HG02884 (cell line): ENCODE data around the gene STK36.

Experiments
- ATAC-seq: cut with Tn5 transposase; IDR thresholded peaks from one replicate; pipeline ENCODE4 v1.9.1; 2021; ENCODE audit warnings: mild to moderate bottlenecking, moderate library complexity; ENCODE audit not compliant: unreplicated experiment

STK36 gene

DNA sequence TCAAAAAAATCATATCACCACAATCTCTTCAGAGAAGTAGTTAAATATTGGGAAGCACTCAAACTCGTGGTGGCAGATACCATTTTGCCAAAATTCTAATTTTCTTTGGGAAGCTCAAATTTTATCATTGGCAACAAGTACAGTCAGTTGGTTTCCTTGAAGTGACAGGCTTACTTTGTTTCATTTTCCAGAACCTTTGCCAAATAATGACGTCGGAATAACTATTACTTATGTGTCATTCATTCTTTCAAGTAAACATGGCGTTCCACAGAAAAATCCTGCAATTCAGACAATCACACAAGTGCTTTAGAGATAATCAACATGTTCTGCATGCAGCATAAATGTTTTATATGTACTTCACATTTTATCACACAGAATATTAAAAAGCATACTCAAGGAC, 44.2 kb downstream of the STK36 start:
- ATAC-seq: no peak

DNA sequence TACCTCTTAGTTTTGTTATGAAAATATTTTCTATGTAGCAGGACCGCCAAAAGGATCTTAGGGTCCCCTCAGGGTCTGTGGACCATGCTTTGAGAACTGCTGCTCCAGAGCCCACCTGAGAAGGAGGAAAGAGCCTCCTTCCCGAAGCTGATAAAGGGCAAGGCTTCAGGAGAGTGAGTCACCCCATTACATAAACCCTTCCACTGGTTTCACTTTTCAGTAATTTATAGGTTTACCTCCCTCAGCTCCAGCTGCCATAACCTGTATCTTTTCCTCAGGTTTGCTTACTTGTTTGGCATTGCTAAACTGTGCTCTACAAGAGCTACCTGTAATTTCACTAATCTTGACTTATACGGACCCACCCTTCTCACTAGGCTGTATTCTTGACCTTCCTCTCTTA, 45.4 kb downstream of the STK36 start:
- ATAC-seq: no peak

DNA sequence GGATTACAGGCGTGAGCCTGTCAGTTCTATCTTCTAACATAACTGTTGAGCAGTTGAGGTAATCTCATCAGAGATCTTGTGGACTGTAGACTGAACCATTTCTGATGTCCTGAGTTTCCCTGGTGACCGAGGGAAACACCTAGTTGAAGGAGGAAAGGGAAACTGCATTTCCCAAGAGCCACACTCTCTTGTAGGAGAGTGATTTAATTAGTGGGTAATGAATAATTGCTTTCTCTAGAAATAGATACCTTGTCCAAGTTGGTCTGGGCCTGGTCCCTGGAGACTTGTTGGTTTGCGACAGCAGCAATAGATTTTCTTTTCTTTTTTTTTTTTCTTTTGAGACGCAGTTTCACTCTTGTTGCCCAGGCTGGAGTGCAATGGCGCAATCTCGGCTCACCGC, 46.2 kb downstream of the STK36 start:
- ATAC-seq: no peak

DNA sequence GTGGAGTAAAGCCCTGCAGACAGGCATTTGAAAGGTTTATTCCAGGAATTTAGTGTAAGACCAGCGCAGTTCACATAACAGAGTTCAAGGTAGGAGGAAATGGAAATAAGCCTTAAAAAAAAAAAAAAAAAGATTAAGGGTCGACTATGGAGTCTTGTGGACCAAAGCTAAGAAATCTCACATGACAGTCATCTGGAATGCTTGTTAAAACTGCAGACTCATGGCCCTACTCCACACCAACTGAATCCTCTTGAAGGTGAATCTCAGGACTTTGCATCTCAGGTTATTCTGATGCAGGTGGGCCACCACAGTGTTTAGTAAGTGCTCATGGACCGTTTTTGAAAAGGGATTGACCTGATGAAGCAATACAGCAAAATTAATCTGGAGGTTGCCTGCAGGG, 47.6 kb downstream of the STK36 start:
- no peak for ATAC-seq

DNA sequence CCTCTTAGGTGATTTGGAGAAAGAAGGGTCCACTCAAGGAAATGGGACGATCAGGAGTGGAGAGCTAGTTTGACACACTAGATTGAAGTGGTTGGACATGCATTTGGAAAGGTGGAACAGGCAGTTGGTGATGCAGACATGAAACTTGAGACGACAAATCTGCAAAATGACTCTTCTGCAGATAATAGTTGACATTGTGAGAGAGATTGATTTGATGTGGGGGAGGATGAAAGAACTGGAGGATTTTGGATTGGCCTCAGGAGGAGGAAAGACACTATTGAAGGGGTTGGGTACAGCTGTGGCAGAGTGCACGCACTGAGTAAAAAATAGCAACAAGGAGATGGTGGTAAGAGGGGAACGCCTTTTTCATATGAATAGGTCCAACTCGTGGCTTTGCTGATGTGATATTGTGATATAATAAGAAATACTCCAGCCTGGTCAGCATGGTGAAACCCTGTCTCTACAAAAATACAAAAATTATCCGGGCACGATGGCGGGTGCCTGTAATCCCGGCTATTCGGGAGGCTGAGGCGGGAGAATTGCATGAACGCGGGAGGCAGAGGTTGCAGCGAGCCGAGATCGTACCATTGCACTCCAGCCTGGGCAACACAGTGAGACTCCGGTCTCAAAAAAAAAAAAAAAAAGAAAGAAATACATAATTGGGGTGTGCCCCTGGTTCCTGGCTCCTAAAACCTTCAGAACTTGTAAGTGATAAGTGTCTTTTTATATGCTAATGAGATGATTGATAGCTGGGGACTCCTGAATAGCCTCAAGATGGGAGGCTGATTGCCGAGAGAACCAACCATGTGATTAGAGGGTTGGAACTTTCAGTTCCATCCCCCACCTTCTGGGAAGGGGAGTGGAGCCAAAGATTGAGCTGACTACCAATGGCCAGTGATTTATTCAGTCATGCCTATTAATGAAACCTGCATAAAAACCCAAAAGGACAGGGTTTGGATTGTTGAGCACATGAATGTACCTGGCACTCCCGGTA, 48.5 kb downstream of the STK36 start:
- no peak for ATAC-seq

DNA sequence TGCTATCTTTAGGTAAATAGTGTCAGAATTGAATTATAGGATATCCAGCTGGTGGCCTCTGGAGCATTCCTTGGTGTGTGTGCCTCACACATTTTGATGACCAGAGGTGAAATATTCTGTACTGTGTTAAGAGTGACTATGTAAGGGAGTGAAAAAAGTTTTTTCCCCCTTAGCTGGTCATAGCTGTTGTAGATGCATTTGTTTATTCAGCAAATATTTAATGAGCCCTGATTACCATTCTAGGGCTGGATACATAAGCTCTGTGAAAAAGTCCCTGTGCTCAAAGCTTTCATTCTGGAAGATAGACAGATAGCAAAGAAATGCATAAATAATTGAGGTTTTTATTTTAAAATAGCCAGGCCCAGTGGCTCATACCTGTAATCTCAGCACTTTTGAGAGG, 49.6 kb downstream of the STK36 start:
- ATAC-seq: no peak

DNA sequence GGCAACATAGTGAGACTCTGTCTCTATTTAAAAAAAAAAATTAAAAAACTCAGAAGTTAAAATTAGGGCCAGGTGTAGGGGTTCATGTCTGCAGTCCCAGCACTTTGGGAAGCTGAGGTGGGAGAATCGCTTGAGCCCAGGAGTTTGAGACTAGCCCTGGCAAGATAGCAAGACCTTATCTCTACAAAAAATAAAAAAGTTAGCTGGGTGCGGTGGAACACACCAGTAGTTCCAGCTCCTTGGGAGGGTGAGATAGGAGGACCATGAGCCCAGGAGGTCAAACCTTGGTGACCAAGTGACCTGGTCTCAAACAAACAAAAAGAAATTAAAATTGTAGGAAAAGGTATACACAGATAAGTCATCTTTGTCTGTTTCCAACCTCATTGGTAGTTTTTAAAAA, 50.0 kb downstream of the STK36 start:
- no peak for ATAC-seq

DNA sequence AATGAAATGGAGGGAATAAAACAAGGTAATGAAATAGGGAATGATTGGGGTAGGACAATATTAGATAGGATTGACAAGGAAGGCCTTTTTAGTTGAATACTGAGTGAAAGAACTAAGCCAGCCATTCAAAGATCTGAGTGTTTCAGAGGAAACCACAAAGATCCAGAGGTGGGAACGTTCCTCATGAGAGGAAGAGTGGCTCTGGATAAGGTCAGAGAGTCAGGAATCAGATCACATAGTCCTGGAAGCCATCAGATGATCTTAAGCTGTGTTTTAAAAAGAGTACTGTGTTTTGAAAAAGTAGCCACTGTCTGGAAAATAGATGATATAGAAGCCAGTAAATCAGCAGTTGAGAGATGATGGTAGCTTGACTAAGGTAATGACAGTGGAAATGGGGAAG, 50.5 kb downstream of the STK36 start:
- ATAC-seq: no peak

DNA sequence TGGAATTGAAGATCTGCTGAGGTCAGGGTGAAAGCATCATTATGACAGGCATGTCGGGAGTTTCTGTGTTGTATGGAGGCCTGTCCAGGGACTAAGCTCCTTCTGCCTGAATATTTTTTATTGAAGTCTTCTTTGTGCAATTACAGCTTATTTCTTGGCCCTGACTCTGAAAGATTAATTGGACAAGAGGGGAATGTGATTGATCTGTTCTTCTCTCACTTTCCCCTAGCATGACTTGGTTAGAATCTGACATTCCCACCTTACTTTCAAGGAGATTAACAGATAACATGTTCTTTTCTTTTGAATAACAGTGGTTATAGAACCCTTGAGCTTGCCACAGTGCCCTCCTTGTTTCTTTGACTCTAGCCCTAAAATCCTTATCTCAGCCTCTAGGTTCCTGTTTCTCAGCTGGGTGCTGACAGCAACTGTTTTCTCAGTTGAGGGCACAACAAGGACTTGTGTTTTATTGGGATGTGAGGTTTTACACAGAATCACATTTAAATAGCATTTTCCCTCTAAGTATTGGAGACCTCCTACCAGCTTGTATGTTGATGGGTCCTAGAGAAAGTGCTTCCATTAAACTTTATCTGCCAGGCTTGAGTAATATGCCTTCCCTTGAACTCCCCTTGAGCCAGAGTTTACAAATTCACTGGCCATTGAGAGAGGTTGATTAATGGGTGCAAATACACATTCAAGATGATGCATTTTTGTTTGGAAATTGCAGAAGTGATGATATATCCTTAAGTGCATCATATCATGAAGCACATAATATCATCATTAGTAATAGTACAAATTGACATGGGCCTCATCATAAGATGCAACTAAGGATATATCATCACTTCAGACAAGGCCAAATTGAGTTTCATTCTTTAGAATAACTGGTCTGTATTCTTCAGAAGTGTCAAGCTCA, 51.2 kb downstream of the STK36 start:
- no peak for ATAC-seq

DNA sequence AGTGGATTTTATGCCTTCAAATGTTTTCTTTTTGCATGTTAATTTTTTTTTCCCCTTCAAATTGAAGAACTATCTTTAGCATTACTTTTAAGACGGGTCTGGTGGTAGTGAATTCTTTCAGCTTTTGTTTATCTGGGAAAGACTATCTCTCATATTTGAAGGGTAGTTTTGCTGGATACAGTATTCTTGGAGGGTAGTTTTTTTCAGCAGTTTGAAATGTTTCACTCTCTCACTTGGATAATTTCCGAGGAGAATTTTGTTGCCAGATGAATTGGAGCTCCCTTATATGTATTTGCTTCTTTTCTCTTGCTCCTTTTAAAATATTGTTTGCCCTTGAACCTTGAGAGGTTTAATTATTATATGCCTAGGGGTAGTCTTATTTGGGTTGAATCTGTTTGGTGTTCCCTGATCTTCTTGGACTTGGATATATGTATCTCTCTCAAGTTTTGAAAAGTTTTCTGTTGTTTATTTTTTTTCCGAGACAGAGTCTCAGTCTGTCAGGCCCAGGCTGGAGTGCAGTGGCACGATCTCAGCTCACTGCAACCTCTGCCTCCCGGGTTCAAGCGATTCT, 54.2 kb downstream of the STK36 start:
- ATAC-seq: no peak

DNA sequence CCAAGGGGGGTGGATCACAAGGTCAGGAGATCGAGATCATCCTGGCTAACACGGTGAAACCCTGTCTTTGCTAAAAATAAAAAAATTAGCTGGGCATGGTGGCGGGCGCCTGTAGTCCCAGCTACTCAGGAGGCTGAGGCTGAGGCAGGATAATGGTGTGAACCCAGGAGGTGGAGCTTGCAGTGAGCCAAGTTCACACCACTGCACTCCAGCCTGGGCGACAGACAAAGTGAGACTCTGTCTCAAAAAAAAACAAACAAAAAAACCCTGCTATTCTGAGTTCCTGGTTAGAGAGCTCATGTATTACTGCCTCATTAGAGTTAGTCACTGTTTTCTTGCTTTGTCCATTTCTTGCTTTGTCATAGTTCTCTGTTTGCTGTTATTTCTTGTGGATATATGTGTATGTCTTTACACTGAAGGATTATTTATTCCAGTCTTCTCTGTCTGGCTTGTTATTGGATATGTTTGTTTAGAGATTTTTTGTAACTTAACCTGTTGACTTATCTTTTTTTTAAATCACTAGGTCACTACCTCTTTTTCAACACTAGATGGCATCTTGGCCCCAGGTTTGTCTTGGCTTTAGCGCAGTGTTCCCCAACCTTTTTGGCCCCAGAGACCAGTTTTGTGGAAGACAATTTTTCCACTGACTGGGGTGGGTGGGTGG, 55.7 kb downstream of the STK36 start:
- ATAC-seq: no peak

DNA sequence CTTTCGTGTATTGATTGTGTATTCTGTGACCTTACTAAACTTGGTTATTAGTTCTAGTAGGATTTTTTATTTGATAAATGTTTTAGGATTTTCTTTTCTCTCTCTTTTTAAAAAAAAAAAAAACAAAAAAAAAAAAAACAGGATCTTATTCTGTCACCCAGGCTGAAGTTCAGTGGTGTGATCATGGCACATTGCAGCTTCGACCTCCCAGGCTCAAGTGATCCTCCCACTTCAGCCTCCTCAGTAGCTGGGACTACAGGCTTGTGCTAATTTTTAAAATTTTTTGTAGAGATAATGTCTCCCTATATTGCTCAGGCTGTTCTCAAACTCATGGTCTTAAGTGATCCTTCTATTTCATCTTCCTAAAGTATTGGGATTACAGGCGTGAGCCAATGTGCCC, 57.8 kb downstream of the STK36 start:
- ATAC-seq: no peak

DNA sequence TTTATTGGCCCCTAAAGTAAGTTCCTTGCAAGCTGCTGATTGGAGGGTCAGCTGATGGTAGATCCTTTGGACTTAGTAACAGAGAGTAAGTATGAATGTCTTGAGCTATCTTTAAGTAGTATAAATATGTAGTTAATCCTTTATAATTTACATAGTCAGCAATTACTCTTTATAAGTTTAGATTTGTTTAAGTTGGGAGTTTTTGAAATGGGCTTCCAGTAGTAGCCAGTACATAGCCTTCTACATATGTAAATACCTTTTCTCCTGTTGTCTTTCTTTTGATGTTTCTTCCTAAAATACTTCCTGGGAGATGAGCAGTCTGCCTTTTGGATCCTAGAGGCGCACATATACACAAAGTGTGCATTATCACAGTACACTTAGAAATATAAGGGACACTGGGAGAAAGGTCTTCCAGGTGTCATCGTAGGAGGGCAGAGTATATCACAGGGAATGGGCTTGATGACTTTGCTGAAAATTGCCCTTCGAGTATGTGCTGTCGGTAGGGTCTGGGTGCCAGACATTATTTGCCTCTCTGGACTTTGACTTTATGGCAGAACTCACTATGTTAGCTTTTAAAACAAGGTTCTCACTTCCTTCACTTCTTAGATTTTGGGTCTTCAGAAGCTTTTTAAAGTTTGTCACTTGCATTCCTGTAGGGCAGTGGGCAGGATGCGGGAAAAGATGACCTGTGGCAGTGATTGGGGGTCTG, 60.3 kb downstream of the STK36 start:
- no peak for ATAC-seq

DNA sequence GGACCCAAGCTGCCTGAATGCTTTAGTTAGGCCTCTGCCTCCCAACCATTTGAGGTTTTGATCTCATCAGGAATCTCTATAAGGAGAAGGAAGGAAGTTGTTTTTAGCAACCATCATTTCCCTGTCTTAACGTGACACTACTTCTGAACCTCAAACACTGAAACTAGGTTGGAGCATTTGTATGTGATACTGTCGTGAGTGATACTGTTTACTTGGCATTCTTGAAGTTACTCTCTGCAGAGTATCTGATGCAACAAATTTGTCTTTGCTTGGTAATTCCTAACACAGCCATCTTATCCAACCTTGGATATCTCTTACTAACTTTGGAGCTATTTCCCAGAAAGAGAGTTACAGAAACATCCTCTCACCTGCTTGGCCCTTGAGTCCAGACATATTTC, 60.9 kb downstream of the STK36 start:
- ATAC-seq: no peak

DNA sequence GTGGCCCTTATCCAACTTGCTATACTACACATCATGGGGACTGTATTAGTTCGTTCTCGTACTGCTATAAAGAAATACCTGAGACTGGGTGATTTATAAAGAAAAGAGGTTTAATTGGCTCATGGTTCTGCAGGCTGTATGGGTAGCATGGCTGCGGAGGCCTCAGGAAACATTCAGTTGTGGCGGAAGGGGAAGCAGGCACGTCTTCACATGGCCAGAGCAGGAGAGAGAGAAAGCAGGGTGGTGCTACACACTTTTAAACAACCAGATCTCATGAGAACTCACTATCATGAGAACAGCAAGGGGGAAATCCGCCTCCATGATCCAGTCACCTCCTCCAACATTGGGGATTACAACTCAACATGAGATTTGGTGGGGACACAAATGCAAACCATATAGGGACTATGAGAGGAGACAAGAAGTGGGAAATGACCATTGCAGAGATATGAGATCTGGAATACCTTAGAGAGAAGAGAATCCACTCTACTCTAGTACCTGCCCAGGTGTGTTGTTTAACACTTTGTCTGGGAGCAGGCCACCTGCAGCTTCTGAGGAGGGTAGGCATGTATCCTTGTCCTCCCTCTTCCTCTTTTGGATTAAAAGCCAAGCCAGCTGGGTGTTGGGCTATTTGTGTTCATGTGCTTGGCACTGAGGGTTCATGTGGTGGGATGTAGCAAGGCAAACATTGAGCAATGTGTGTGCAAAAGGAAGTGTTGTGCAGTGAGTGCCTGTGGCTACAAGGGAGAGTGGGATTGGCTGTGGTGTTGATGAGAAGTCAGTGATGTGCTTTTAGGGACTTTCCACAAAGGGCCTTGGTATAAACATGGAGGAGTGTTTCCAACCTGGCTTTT, 61.5 kb downstream of the STK36 start:
- ATAC-seq: no peak

DNA sequence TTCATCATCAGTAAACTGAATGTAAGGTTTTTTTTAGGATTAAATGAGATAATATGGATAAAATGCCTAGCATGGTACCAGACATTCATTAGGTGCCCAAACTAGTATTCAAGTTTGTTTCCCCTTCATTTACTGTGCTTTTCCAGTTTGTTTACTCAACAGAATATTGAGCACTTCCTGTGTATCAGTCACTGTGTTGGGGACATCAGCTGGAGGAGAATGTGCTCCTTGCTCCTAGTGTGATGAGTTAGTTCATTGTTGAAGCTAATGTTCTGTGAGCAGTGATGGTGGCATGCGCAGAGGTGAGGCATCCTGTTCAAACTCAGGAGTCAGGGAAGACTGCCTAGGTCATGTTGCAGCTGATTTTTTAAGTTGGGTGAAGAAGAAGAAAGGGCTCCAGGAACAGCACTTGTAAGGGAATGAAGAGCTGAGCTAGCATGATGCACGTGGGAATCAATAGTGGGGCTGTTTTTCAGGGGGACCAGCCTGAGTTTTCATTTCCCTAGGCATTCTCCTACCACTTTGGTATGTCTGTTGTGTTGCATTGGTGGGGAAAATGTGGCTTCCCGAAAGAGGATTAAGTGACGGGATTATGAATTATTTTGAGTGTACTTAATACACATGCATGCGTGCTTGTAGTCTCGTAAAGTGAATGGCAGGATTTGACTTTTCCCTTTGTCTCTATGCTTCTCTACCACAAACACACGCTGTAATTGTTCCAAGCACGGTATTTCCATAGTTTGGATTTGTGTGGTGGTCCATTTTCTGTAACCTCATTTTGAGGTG, 62.5 kb downstream of the STK36 start:
- ATAC-seq: no peak

DNA sequence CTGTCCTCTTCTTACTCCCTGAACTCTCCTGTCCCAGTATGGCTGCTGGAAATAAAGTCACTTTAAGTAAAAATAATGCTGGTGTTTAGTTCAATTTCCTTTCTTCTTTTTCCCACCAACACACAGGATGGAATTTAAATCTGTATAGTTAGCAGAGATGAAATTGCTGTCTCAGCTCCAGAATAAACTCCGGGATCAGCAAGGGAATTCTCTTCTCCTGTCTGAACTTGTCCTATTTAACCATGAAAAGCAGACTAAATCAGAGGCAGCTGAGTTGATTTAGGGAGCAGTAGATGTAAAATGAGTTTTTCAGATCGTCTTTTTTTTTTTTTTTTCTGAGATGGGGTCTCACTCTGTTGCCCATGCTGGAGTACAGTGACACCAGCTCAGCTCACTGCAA, 64.6 kb downstream of the STK36 start:
- ATAC-seq: no peak

DNA sequence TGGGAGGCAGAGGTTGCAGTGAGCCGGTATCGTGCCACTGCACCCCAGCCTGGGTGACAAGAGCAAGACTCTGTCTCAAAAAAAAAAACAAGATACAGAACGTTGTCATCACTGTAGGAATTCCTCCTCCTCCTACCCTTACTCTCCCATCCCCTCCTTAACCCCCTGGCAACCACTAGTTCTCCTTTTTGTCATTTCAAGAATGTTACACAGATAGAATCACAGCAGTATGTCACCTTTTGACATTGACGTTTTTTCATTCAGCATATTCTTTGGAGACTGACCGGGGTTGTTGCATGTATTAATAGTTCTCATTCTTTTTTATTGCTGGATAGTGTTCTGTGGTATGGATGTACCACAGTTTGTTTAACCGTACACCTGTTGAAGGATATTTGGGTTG, 71.2 kb downstream of the STK36 start:
- ATAC-seq: peak; percentile 67

DNA sequence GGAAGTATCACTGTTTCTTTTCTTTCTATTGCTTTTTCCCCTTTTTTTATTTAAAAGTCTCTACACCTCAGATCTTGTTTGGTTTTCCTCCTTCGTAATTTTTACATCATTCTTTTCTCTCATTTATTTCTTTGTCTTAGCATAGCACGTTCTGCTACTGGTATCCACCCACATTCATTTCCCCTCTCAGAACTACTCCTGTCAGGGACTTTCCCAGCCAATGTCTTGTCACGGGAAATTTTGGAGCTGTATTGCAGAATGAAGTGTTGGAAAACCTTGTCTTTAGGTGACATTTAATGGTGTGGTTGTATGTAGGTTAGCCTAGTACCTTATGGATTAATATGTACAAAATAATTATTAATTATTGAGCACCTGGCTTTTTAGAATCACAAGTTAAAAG, 72.7 kb downstream of the STK36 start:
- peak; percentile 50 for ATAC-seq
